Panc1 (cell line): ENCODE measurements around the gene RASGRF2. TPM values are rescaled to one million over a fixed set of nuclear protein-coding genes. Genes with fewer than 3 reads are reported as not detected.

Experiments used
- ATAC-seq: fragments of 200-7000 bp; cut with Tn5 transposase; 2 replicates; pipeline ENCODE4 v1.9.1; 2020; ENCODE audit warnings: mild to moderate bottlenecking, moderate library complexity
- BruUV-seq: library from RNA; stranded (reverse); fragments of 400-500 nt; replicated peaks from 2 replicates; lab custom pipeline; 2021; lab: Mats Ljungman, UMichigan
- CTCF ChIA-PET: fragments of 300-600 bp; sonication (Branson Sonifier 250); formaldehyde crosslinking; loops from one replicate; lab custom pipeline; 2022; ENCODE audit warnings: antibody characterized with exemption; lab: Charles Lee
- POLR2A ChIA-PET: fragments of 300-600 bp; sonication (Branson Sonifier 250); formaldehyde crosslinking; loops from one replicate; lab custom pipeline; 2022; ENCODE audit warnings: antibody characterized with exemption; lab: Charles Lee
- DNase-seq: peaks from one replicate; pipeline ENCODE4 v3.0.0-alpha.2; 2010; ENCODE audit warnings: low read depth, low spot score
- H3K27ac ChIP-seq: 2 replicates; pipeline ENCODE4 v1.5.1; 2011; ENCODE audit warnings: mild to moderate bottlenecking, low read length, inconsistent platforms
- H3K27me3 ChIP-seq: fragments of 200-500 bp; sonication (Bioruptor generic); 2 replicates; pipeline ENCODE4 v1.6.0; 2014; ENCODE audit warnings: low read length, inconsistent platforms; ENCODE audit not compliant: control insufficient read depth, insufficient read depth
- H3K36me3 ChIP-seq: fragments of 200-500 bp; sonication (Bioruptor generic); 2 replicates; pipeline ENCODE4 v1.5.1; 2014; ENCODE audit warnings: inconsistent platforms, mild to moderate bottlenecking, low read length, moderate library complexity; ENCODE audit not compliant: control insufficient read depth, insufficient read depth
- H3K4me1 ChIP-seq: 2 replicates; pipeline ENCODE4 v1.5.1; 2011; ENCODE audit warnings: inconsistent platforms, mild to moderate bottlenecking, low read length, moderate library complexity; ENCODE audit not compliant: control insufficient read depth, insufficient read depth
- H3K4me3 ChIP-seq, 2 experiments: 2 replicates each; pipeline ENCODE4 v1.5.1; 2011 to 2012; ENCODE audit warnings: low read depth in 2 of 2, low read length in 2 of 2, mild to moderate bottlenecking in 2 of 2, inconsistent platforms in 1 of 2, moderate library complexity in 1 of 2
- H3K9me3 ChIP-seq: fragments of 200-500 bp; sonication (Bioruptor generic); 2 replicates; pipeline ENCODE4 v1.5.1; 2014; ENCODE audit warnings: low read depth, mild to moderate bottlenecking, inconsistent platforms, low read length, moderate library complexity; ENCODE audit not compliant: control insufficient read depth, insufficient read depth
- POLR2AphosphoS5 ChIP-seq: IDR thresholded peaks from 2 replicates; pipeline ENCODE4 v1.6.1; 2012; ENCODE audit warnings: mild to moderate bottlenecking, low read depth, low read length, moderate library complexity
- SIN3A ChIP-seq: IDR thresholded peaks from 2 replicates; pipeline ENCODE4 v1.6.1; 2012; ENCODE audit warnings: low read depth, mild to moderate bottlenecking, low read length, moderate library complexity, borderline replicate concordance; ENCODE audit not compliant: insufficient read depth
- TCF7L2 ChIP-seq: IDR thresholded peaks from 2 replicates; pipeline ENCODE4 v1.6.1; 2011; ENCODE audit warnings: mild to moderate bottlenecking, low read depth, low read length, inconsistent platforms
- in situ Hi-C: cut with HindIII; loops from 2 replicates; pipeline ENCODE4 v1.10.0; 2016; ENCODE audit warnings: low sequenced_read_pairs, low pct_unique_long_range_greater_than_20kb
- intact Hi-C: fragments of 100-400 bp; cut with micrococcal nuclease; formaldehyde crosslinking; loops from one replicate; pipeline ENCODE4 v1.10.0; 2022; ENCODE audit not compliant: unreplicated experiment
- total RNA-seq: library from RNA; stranded (reverse); gene quantifications from one replicate; pipeline ENCODE4 v1.2.1, GENCODE V29; 2021; ENCODE audit not compliant: unreplicated experiment
- TF ChIP-seq, protein P1 (sequence below), 2 experiments: IDR thresholded peaks; 2 replicates each; pipeline ENCODE4 v1.6.1; 2011 to 2012; ENCODE audit warnings: low read depth in 2 of 2, control low read depth in 1 of 2, low read length in 1 of 2, mild to moderate bottlenecking in 1 of 2, moderate library complexity in 1 of 2; ENCODE audit not compliant: insufficient read depth in 1 of 2
- TF ChIP-seq, protein P2 (sequence below): fragments of 450-650 bp; IDR thresholded peaks from 2 replicates; pipeline ENCODE4 v1.5.1; 2017; ENCODE audit warnings: mild to moderate bottlenecking

RASGRF2 gene
- total RNA-seq, 1 experiment from 2014 or later: 4.7 TPM

DNA sequence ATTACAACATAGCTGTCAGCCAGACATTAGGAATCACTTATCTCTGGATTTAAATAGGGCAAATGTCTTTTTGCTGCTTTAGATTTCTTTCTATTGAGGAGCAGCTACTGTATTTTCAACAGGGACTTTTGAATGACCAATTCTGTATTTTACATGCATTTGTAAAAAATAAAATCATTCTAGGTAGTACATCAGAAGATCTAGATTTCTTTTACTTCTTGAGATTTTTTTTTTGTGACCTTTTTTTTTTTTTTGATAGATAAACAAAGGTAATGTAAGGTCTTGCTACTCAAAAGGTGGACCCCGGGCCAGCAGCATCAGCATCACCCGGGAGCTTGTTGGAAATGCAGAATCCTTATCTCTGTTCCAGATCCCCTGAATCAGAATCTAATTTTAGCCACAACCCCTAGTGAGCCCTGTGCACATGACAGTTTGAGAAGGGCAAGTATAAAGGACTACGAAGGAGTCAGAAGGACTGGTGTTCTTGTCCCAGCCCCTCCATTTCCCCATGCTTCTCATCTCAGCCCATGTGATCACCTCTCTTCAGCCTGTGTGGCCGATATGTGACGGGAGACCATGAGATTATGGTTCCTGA, 235.3 kb downstream of the RASGRF2 start:
- no peak overlapping the region for H3K4me3 ChIP-seq
- in situ Hi-C loops: no loop called here
- POLR2A ChIA-PET: no interaction called here
- no TSS peak for BruUV-seq
- intact Hi-C loops: loop anchor here (5.0 to 10.0 kb wide), 2 partner anchors 483 to 511 kb away; no protein-coding TSS in a partner anchor
- no peaks in the 10 kb centered on the region for H3K27me3 ChIP-seq
- TF ChIP-seq POLR2AphosphoS5 (no peak), SIN3A (no peak), TCF7L2 (no peak)
- TF ChIP-seq, protein P1, sequence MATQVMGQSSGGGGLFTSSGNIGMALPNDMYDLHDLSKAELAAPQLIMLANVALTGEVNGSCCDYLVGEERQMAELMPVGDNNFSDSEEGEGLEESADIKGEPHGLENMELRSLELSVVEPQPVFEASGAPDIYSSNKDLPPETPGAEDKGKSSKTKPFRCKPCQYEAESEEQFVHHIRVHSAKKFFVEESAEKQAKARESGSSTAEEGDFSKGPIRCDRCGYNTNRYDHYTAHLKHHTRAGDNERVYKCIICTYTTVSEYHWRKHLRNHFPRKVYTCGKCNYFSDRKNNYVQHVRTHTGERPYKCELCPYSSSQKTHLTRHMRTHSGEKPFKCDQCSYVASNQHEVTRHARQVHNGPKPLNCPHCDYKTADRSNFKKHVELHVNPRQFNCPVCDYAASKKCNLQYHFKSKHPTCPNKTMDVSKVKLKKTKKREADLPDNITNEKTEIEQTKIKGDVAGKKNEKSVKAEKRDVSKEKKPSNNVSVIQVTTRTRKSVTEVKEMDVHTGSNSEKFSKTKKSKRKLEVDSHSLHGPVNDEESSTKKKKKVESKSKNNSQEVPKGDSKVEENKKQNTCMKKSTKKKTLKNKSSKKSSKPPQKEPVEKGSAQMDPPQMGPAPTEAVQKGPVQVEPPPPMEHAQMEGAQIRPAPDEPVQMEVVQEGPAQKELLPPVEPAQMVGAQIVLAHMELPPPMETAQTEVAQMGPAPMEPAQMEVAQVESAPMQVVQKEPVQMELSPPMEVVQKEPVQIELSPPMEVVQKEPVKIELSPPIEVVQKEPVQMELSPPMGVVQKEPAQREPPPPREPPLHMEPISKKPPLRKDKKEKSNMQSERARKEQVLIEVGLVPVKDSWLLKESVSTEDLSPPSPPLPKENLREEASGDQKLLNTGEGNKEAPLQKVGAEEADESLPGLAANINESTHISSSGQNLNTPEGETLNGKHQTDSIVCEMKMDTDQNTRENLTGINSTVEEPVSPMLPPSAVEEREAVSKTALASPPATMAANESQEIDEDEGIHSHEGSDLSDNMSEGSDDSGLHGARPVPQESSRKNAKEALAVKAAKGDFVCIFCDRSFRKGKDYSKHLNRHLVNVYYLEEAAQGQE (IDR thresholded peaks at IDR 0.05; ENCODE audit: insufficient read depth in 1 of 2, low read depth in 2 of 2, low read length in 1 of 2): no peak
- TF ChIP-seq, protein P2, sequence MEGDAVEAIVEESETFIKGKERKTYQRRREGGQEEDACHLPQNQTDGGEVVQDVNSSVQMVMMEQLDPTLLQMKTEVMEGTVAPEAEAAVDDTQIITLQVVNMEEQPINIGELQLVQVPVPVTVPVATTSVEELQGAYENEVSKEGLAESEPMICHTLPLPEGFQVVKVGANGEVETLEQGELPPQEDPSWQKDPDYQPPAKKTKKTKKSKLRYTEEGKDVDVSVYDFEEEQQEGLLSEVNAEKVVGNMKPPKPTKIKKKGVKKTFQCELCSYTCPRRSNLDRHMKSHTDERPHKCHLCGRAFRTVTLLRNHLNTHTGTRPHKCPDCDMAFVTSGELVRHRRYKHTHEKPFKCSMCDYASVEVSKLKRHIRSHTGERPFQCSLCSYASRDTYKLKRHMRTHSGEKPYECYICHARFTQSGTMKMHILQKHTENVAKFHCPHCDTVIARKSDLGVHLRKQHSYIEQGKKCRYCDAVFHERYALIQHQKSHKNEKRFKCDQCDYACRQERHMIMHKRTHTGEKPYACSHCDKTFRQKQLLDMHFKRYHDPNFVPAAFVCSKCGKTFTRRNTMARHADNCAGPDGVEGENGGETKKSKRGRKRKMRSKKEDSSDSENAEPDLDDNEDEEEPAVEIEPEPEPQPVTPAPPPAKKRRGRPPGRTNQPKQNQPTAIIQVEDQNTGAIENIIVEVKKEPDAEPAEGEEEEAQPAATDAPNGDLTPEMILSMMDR: no peak; the same call in none of the 2 replicates
- ATAC-seq (no peak), DNase-seq (no peak)
- no peaks in the 10 kb centered on the region for H3K36me3 ChIP-seq
- H3K4me1 ChIP-seq: 0 out of 2 replicates have a peak, but pooled peaks cover 2% of the 10 kb centered on the region
- H3K27ac ChIP-seq: no peak overlapping the region
- H3K9me3 ChIP-seq: no peaks in the 10 kb centered on the region
- CTCF ChIA-PET: interaction anchor here (0.7 to 1.0 kb wide), 4 partner anchors 157 to 688 kb away, joined by 4 to 6 read pairs (median 6); no protein-coding TSS in a partner anchor

DNA sequence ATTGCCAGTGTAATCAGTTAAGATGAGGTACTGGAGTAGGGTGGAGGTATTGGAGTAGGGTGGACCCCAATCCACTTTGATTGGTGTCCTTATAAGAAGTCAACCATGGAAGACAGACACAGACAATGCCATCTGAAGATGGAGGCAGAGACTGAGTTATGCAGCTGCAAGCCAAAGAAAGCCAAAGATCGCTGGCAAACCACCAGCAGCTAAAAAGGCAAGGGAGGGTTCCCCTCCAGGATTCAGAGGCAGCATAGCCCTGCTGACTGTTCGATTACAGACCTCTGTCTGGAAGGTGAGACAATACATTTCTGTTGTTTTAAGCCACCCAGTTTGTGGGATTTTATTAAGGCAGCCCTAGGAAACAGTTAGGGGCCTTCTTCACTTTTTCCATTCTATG, 242.5 kb downstream of the RASGRF2 start:
- in situ Hi-C loops: no loop called here
- ATAC-seq (no peak), DNase-seq (no peak)
- TF ChIP-seq, protein P2: no peak
- TF ChIP-seq, protein P1 (IDR thresholded peaks at IDR 0.05; ENCODE audit: insufficient read depth in 1 of 2, low read depth in 2 of 2, low read length in 1 of 2): no peak
- TF ChIP-seq POLR2AphosphoS5 (no peak), TCF7L2 (no peak), SIN3A (no peak)
- Histone ChIP-seq H3K4me3 (no peak overlapping the region), H3K27me3 (no peaks in the 10 kb centered on the region), H3K9me3 (no peaks in the 10 kb centered on the region), H3K36me3 (no peaks in the 10 kb centered on the region), H3K27ac (no peak overlapping the region), H3K4me1 (no peaks in the 10 kb centered on the region)
- CTCF ChIA-PET: interaction anchor here (0.6 kb wide), 1 partner anchor 50 kb away, joined by 3 read pairs; no protein-coding TSS in a partner anchor
- POLR2A ChIA-PET: no interaction called here
- no TSS peak for BruUV-seq
- intact Hi-C loops: no loop called here
